Measurements from ENCODE around the gene RNF150.
"Not testable (repeated sequence)": the region's sequence is repeated elsewhere in the genome, so short reads cannot be mapped to it uniquely, and the experiment has no call there.

Gene RNF150

GRCh38 chr4:141133146-141133998, at the start of gene RNF150:
RNF150 (minus strand) TSS chr4:141133469.
- no peak for DNase-seq (ENCODE audit: low read depth)

GRCh38 chr4:141180991-141181761, 47.9 kb upstream of the RNF150 start:
- no peak for DNase-seq (ENCODE audit: low read depth)

- no peak for DNase-seq (ENCODE audit: low read depth)
Observed at GRCh38 chr4:141179474-141180373, 46.5 kb upstream of the RNF150 start.

GRCh38 chr4:141177171-141177570, 43.9 kb upstream of the RNF150 start:
- DNase-seq (ENCODE audit: low read depth) = no peak

- no peak for DNase-seq (ENCODE audit: low read depth)
Observed at GRCh38 chr4:141174457-141174856, 41.2 kb upstream of the RNF150 start.

GRCh38 chr4:141170671-141171070, 37.4 kb upstream of the RNF150 start:
- no peak for DNase-seq (ENCODE audit: low read depth)

- no peak for DNase-seq (ENCODE audit: low read depth)
Observed at GRCh38 chr4:141169391-141169790, 36.1 kb upstream of the RNF150 start.

GRCh38 chr4:141165001-141165400, 31.7 kb upstream of the RNF150 start:
- DNase-seq (ENCODE audit: low read depth) = not testable (repeated sequence)

GRCh38 chr4:141159027-141159426, 25.8 kb upstream of the RNF150 start:
- DNase-seq (ENCODE audit: low read depth) = no peak

- no peak for DNase-seq (ENCODE audit: low read depth)
Observed at GRCh38 chr4:141158219-141158618, 24.9 kb upstream of the RNF150 start.

- DNase-seq (ENCODE audit: low read depth) = no peak
Observed at GRCh38 chr4:141155586-141155985, 22.3 kb upstream of the RNF150 start.

GRCh38 chr4:141154725-141155124, 21.5 kb upstream of the RNF150 start:
- no peak for DNase-seq (ENCODE audit: low read depth)

- DNase-seq (ENCODE audit: low read depth) = no peak
Observed at GRCh38 chr4:141153751-141154510, 20.7 kb upstream of the RNF150 start.

- DNase-seq (ENCODE audit: low read depth) = no peak
Observed at GRCh38 chr4:141144207-141144606, 10.9 kb upstream of the RNF150 start.

GRCh38 chr4:141142423-141142822, 9.2 kb upstream of the RNF150 start:
- no peak for DNase-seq (ENCODE audit: low read depth)

GRCh38 chr4:141140391-141141200, 7.3 kb upstream of the RNF150 start:
- no peak for DNase-seq (ENCODE audit: low read depth)

- no peak for DNase-seq (ENCODE audit: low read depth)
Observed at GRCh38 chr4:141133999-141134995, 1.0 kb upstream of the RNF150 start.

- DNase-seq (ENCODE audit: low read depth) = no peak
Observed at GRCh38 chr4:141132709-141133145, 542 bp downstream of the RNF150 start.

- DNase-seq (ENCODE audit: low read depth) = no peak
Observed at GRCh38 chr4:141132072-141132708, 1.1 kb downstream of the RNF150 start.
